Esophagus squamous epithelium (tissue), 5 donors: ENCODE measurements around the gene C10orf53. TPM values are rescaled to one million over a fixed set of nuclear protein-coding genes. Genes with fewer than 3 reads are reported as not detected.

ENCODE experiments used
- DNase-seq: peaks from one replicate; lab custom pipeline; 2025; lab: John Stamatoyannopoulos, UW
- H3K27ac ChIP-seq, 4 donors: fragments of 200-600 bp; sonication (generic); one replicate each; pipeline ENCODE4 v1.5.1; 2016 to 2019; ENCODE audit warnings: mild to moderate bottlenecking in 1 of 4
- H3K27me3 ChIP-seq, 4 donors: fragments of 200-600 bp; sonication (generic); 1 replicate in 3 of 4; 2 replicates in 1 of 4; pipeline versions ENCODE4 v1.5.1 to v1.6.0; 2017 to 2021; ENCODE audit warnings: antibody characterized with exemption in 1 of 4
- H3K36me3 ChIP-seq, 3 donors: fragments of 200-600 bp; sonication (generic); one replicate each; pipeline ENCODE4 v1.5.1; 2016 to 2019
- H3K4me1 ChIP-seq, 3 donors: fragments of 200-600 bp; sonication (generic); one replicate each; pipeline ENCODE4 v1.5.1; 2017 to 2019
- H3K4me3 ChIP-seq, 4 donors: fragments of 200-600 bp; sonication (generic); 1 replicate in 3 of 4; 2 replicates in 1 of 4; pipeline ENCODE4 v1.5.1; 2016 to 2019; ENCODE audit warnings: mild to moderate bottlenecking in 2 of 4, moderate library complexity in 1 of 4
- H3K9me3 ChIP-seq, 3 donors: fragments of 200-600 bp; sonication (generic); one replicate each; pipeline ENCODE4 v1.5.1; 2016 to 2019
- CTCF ChIP-seq, 6 experiments: fragments of 450-650 bp in 4 of 6; fragments of 200-600 bp in 2 of 6; sonication (generic) in 2 of 6; IDR thresholded peaks; one replicate each; pipeline ENCODE4 v1.5.1; 2016 to 2019; ENCODE audit warnings: antibody characterized with exemption in 6 of 6, mild to moderate bottlenecking in 4 of 6, moderate library complexity in 4 of 6
- POLR2A ChIP-seq, 4 donors: fragments of 450-650 bp; IDR thresholded peaks; one replicate each; pipeline ENCODE4 v1.6.1; 2017; ENCODE audit warnings: antibody characterized with exemption in 4 of 4, mild to moderate bottlenecking in 4 of 4, moderate library complexity in 3 of 4
- WGBS, 2 donors: methylation state at CpG; one replicate each; pipeline ENCODE4 v1.1.5; 2018; 5-methylcytosine and 5-hydroxymethylcytosine counted together
- intact Hi-C: fragments of 100-400 bp; cut with DNase I; formaldehyde crosslinking; loops from one replicate; pipeline ENCODE4 v1.15.0; 2022
- total RNA-seq, 4 donors: library from RNA; depleted of rRNA; stranded (reverse); fragments of >200 nt; gene quantifications; one replicate each; pipeline ENCODE4 v1.1.0, GENCODE V29; 2016
- donor health status: DM: yes; HTN: yes; CAD: no.

The C10orf53 gene
- total RNA-seq, 4 donors from 2014 or later: not detected

DNA sequence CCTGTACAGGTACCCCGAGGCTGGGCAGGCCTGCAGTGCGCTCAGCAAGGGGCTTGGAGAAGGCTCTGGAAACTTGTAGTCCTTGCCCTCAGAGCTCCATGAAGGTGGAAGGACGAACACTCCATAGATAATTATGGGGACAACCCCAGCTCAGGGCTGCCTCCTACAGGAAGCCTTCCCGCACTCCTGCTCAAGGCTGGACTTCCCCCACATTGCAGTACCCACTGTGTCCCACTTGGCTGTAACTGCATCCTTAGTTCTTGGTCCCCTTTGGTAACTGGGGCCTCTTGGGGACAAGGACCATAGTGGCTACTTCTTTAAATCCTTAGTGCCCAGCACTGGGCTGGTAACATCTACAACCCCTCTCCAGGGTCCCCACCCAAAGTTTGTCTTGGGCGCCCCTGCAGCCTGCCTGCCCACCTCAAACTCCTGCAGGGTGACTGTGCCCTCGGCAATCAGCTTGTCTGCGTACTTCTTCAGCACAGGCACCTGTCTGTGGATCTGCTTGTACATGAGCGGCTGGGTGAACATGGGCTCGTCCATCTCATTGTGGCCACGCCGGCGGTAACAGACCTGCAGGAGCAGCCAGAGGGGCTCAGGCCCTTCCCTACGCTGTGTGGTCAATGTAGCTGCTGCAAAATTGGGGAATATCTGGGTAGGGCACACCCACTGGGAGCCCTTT lies 65.6 kb downstream of the C10orf53 start:
- no peak for TF ChIP-seq CTCF (IDR thresholded peaks at IDR 0.05)
- no peak for TF ChIP-seq POLR2A (IDR thresholded peaks at IDR 0.05)
- no peaks in the 10 kb centered on the region for H3K9me3 ChIP-seq
- no peak overlapping the region for H3K4me3 ChIP-seq
- intact Hi-C loops: no loop called here
- no peak for DNase-seq
- WGBS, 2 donors: 84% methylated on average over 6 to 7 of the region's 13 CpGs
- no peaks in the 10 kb centered on the region for H3K36me3 ChIP-seq
- no peak overlapping the region for H3K27ac ChIP-seq
- H3K4me1 ChIP-seq: no peaks in the 10 kb centered on the region
- no peaks in the 10 kb centered on the region for H3K27me3 ChIP-seq

DNA sequence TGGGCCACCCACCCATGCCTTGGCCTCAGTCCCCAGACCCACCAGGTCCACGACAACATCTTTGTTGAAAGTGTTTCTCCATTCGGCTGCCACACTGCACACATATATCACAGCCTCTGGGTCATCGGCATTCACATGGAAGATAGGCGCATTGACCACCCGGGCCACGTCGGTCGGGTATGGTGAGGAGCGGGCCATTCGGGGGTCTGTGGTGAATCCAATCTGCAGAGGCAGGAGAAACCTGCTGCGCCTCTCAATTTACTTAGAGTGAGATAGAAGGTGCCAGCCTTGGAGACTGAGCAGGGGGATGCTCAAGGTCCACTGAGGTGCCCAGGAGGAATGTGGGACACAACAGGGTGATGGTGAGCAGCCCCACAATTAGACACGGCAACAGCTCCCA lies 66.3 kb downstream of the C10orf53 start:
- H3K4me3 ChIP-seq: no peak overlapping the region
- H3K9me3 ChIP-seq: no peaks in the 10 kb centered on the region
- no peak for DNase-seq
- H3K27me3 ChIP-seq: no peaks in the 10 kb centered on the region
- TF ChIP-seq CTCF (IDR thresholded peaks at IDR 0.05): no peak
- TF ChIP-seq POLR2A (IDR thresholded peaks at IDR 0.05): no peak
- intact Hi-C loops: no loop called here
- H3K4me1 ChIP-seq: no peaks in the 10 kb centered on the region
- no peaks in the 10 kb centered on the region for H3K36me3 ChIP-seq
- 88 to 95% methylated on average over 5 to 9 of the region's 12 CpGs for WGBS, 2 donors
- no peak overlapping the region for H3K27ac ChIP-seq

GRCh38 chr10:49746626-49747302 lies 67.3 kb downstream of the C10orf53 start:
- TF ChIP-seq CTCF (IDR thresholded peaks at IDR 0.05): no peak
- TF ChIP-seq POLR2A (IDR thresholded peaks at IDR 0.05): no peak
- Histone ChIP-seq H3K36me3 (no peaks in the 10 kb centered on the region), H3K9me3 (no peaks in the 10 kb centered on the region), H3K27ac (no peak overlapping the region), H3K4me3 (no peak overlapping the region), H3K27me3 (no peaks in the 10 kb centered on the region), H3K4me1 (no peaks in the 10 kb centered on the region)
- no peak for DNase-seq
- intact Hi-C loops: no loop called here
- WGBS, 2 donors: 85% methylated on average over 13 of the region's 20 CpGs; no CpG with 5 or more reads in 1 of the 2 donors

Other genes with a start within 250 kb of the C10orf53 start
- gene ERCC6, start 140.5 kb upstream of the C10orf53 start, total RNA-seq: 10 to 100 TPM in 2 of 4 donors, 1 to 10 TPM in 2; 8.5 to 17.9 (median 9.8) TPM
- gene SLC18A3, start 69.3 kb upstream of the C10orf53 start, total RNA-seq: not detected
- not detected for gene CHAT, start 65.6 kb upstream of the C10orf53 start, total RNA-seq
- under 1 TPM in 2 of 4 donors, not detected in 2; under 0.01 to 0.79 TPM for gene OGDHL, start 82.7 kb downstream of the C10orf53 start, total RNA-seq